ENCODE measurements around the gene PAPOLG.

Gene PAPOLG

GRCh38 chr2:60756097-60757087 lies at the start of gene PAPOLG:
Gene PAPOLG (plus strand): TSS chr2:60756268. CDS start chr2:60756479, 211 bp downstream.
- peak; percentile 96 for DNase-seq

- DNase-seq = peak; percentile 84
Measured at GRCh38 chr2:60707750-60708371, 48.2 kb upstream of the PAPOLG start.

GRCh38 chr2:60708630-60709320 lies 47.3 kb upstream of the PAPOLG start:
- no peak for DNase-seq

- DNase-seq = peak; percentile 95
Measured at GRCh38 chr2:60710707-60711106, 45.4 kb upstream of the PAPOLG start.

GRCh38 chr2:60715561-60715960 lies 40.5 kb upstream of the PAPOLG start:
- DNase-seq = peak; percentile 32

GRCh38 chr2:60717691-60718090 lies 38.4 kb upstream of the PAPOLG start:
- DNase-seq = peak; percentile 92

GRCh38 chr2:60719331-60719730 lies 36.7 kb upstream of the PAPOLG start:
- DNase-seq = no peak

- no peak for DNase-seq
Measured at GRCh38 chr2:60725466-60725865, 30.6 kb upstream of the PAPOLG start.

GRCh38 chr2:60728855-60729254 lies 27.2 kb upstream of the PAPOLG start:
- DNase-seq = no peak

GRCh38 chr2:60735496-60736250 lies 20.4 kb upstream of the PAPOLG start:
- no peak for DNase-seq

GRCh38 chr2:60738679-60739078 lies 17.4 kb upstream of the PAPOLG start:
- no peak for DNase-seq

GRCh38 chr2:60739156-60739555 lies 16.9 kb upstream of the PAPOLG start:
- DNase-seq = no peak

GRCh38 chr2:60741576-60741975 lies 14.5 kb upstream of the PAPOLG start:
- peak; percentile 34 for DNase-seq

GRCh38 chr2:60742419-60742818 lies 13.6 kb upstream of the PAPOLG start:
- no peak for DNase-seq

- DNase-seq = no peak
Measured at GRCh38 chr2:60745330-60745729, 10.7 kb upstream of the PAPOLG start.

GRCh38 chr2:60745761-60746160 lies 10.3 kb upstream of the PAPOLG start:
- DNase-seq = peak; percentile 62

- no peak for DNase-seq
Measured at GRCh38 chr2:60746318-60746717, 9.8 kb upstream of the PAPOLG start.

GRCh38 chr2:60759654-60760053 lies 3.6 kb downstream of the PAPOLG start:
- no peak for DNase-seq

- peak; percentile 13 for DNase-seq
Measured at GRCh38 chr2:60764736-60765534, 8.9 kb downstream of the PAPOLG start.

GRCh38 chr2:60766283-60766682 lies 10.2 kb downstream of the PAPOLG start:
- DNase-seq = no peak

GRCh38 chr2:60771508-60771907 lies 15.4 kb downstream of the PAPOLG start:
- no peak for DNase-seq
